Measurements from ENCODE around the gene DOCK7.

Gene DOCK7

DNA sequence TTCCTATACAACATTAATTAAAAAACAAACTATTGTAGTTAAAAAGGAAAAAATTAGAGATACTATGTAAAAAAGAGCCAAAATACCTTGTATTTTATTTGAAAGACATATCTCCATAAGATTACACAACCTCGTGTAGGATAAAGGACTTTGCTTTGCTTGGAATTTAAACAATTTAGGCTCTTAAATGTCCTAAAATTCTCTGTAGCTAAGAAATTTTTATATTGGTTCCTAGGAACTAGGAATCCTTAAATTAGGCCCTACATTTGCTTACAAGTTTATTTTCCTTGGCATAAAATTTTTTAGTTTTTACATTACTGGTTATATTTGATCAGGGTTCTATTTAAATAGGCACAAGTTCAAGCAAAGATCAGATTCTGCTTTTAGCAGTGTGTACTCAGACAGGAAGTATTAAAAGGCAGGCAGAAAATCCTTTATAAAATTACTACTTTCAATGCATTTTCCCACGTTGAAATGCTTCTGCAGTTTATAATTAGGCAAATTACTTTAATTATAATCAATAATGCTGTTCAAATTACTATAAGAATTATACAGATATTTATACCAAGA is 94.3 kb downstream of the DOCK7 start:
- H3K18ac ChIP-seq (ENCODE audit: low read depth in 1 of 2, low read length in 2 of 2), result no peak overlapping the region
- H3K9me3 ChIP-seq (ENCODE audit: control insufficient read depth, low read length), result no peaks in the 10 kb centered on the region
- WGBS, result no CpG with 5 or more reads among the region's 2 CpGs

DNA sequence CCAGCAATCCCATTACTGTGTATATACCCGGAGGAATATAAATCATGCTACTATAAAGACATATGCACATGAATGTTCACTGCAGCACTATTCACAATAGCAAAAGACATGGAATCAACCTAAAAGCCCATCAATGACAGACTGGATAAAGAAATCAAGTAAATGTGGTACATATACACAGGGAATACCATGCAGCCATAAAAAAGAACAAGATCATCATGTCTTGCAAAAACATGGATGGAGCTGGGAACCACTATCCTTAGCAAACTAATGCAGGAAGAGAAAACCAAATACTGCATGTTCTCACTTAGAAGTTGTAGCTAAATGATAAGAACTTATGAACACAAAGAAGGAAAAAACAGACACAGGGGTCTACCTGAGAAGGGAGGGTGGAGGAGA is 97.2 kb downstream of the DOCK7 start:
- no peak for DNase-seq
- 60% methylated on average over 1 of the region's 1 CpG for WGBS
- peaks cover 0 to 26% of the 10 kb centered on the region in 2 experiments for H3K36me3 ChIP-seq (ENCODE audit: control insufficient read depth in 1 of 2, insufficient read depth in 2 of 2, low read depth in 1 of 2, low read length in 2 of 2)

More for the DNA sequence above, 94.3 kb downstream of the DOCK7 start:
- H3K14ac ChIP-seq (ENCODE audit: low read length in 2 of 2), result no peak overlapping the region
- no peaks in the 10 kb centered on the region for H3K4me1 ChIP-seq (ENCODE audit: control insufficient read depth, insufficient read depth, low read depth, low read length)
- peaks cover 0 to 23% of the 10 kb centered on the region in 2 experiments for H3K36me3 ChIP-seq (ENCODE audit: control insufficient read depth in 1 of 2, insufficient read depth in 2 of 2, low read depth in 1 of 2, low read length in 2 of 2)
- no peak overlapping the region for H2BK15ac ChIP-seq (ENCODE audit: low read depth, poor library complexity, severe bottlenecking)
- H3K4ac ChIP-seq (ENCODE audit: low read depth in 1 of 2, low read length in 2 of 2), result no peak overlapping the region
- H4K8ac ChIP-seq (ENCODE audit: low read length), result no peak overlapping the region
- H4K91ac ChIP-seq (ENCODE audit: low read length), result no peak overlapping the region
- no peak overlapping the region for H2BK12ac ChIP-seq (ENCODE audit: low read length in 2 of 2)
- H2AK5ac ChIP-seq (ENCODE audit: low read length, severe bottlenecking), result no peak overlapping the region
- H2BK120ac ChIP-seq (ENCODE audit: low read depth, low read length), result no peak overlapping the region
- H2AFZ ChIP-seq (ENCODE audit: low read depth, low read length), result no peak overlapping the region
- H3K27me3 ChIP-seq (ENCODE audit: control insufficient read depth in 1 of 2, insufficient read depth in 1 of 2, low read length in 2 of 2), result no peaks in the 10 kb centered on the region
- no peak overlapping the region for H3K4me2 ChIP-seq (ENCODE audit: low read length, poor library complexity, severe bottlenecking)
- no peaks in the 10 kb centered on the region for H3K79me1 ChIP-seq (replicated peaks; ENCODE audit: low read length, poor library complexity, severe bottlenecking)
- H3K27ac ChIP-seq (ENCODE audit: low read length, poor library complexity, severe bottlenecking), result no peak overlapping the region
- H2BK5ac ChIP-seq (ENCODE audit: low read depth, low read length, poor library complexity, severe bottlenecking), result no peak overlapping the region
- no peak for DNase-seq
- no peak overlapping the region for H3K9ac ChIP-seq (ENCODE audit: low read length)
- no peak overlapping the region for H3K4me3 ChIP-seq (ENCODE audit: insufficient read depth in 1 of 2, low read depth in 1 of 2, low read length in 2 of 2)
- H3K23ac ChIP-seq (ENCODE audit: low read length in 2 of 2), result no peak overlapping the region

DNA sequence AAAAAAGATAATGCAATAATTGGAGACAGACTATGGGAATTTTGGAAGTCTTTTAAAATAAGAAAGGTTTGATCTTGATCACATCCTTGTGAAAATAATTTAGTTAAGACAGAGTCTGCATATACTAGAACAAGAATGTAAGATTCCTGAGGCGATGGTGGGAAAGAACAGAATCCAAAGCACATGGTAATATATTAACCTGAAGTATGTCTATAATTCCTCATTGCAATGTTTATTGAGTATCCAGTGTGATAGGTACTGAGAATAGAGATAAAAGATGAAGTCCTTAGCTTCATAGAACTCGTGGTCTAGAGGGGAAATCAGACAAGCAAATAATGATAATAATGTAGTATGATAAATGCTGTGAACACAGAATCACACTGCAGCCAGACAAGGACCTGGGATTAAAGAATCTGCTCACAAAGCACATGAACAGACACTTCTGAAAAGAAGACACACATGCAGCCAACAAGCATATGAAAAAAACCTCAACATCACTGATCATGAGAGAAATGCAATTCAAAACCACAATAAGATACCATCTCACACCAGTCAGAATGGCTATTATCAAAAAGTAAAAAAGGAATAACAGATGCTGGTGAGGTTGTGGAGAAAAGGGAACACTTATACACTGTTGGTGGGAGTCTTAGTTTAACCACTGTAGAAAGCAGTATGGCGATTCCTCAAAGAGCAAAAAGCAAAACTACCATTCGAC is 97.8 kb downstream of the DOCK7 start:
- Histone ChIP-seq H3K14ac (ENCODE audit: low read length in 2 of 2) (no peak overlapping the region), H3K18ac (ENCODE audit: low read depth in 1 of 2, low read length in 2 of 2) (no peak overlapping the region), H3K27me3 (ENCODE audit: control insufficient read depth in 1 of 2, insufficient read depth in 1 of 2, low read length in 2 of 2) (no peaks in the 10 kb centered on the region), H2BK15ac (ENCODE audit: low read depth, poor library complexity, severe bottlenecking) (no peak overlapping the region), H3K4me3 (ENCODE audit: insufficient read depth in 1 of 2, low read depth in 1 of 2, low read length in 2 of 2) (no peak overlapping the region), H3K9ac (ENCODE audit: low read length) (no peak overlapping the region), H2BK120ac (ENCODE audit: low read depth, low read length) (no peak overlapping the region), H3K27ac (ENCODE audit: low read length, poor library complexity, severe bottlenecking) (peak overlapping the region; percentile 81), H3K4me1 (ENCODE audit: control insufficient read depth, insufficient read depth, low read depth, low read length) (peaks cover 3% of the 10 kb centered on the region), H3K4ac (ENCODE audit: low read depth in 1 of 2, low read length in 2 of 2) (no peak overlapping the region), H2BK5ac (ENCODE audit: low read depth, low read length, poor library complexity, severe bottlenecking) (no peak overlapping the region), H3K9me3 (ENCODE audit: control insufficient read depth, low read length) (no peaks in the 10 kb centered on the region), H3K23ac (ENCODE audit: low read length in 2 of 2) (no peak overlapping the region), H2BK12ac (ENCODE audit: low read length in 2 of 2) (no peak overlapping the region), H2AFZ (ENCODE audit: low read depth, low read length) (no peak overlapping the region), H4K8ac (ENCODE audit: low read length) (no peak overlapping the region), H3K4me2 (ENCODE audit: low read length, poor library complexity, severe bottlenecking) (no peak overlapping the region), H3K36me3 (ENCODE audit: control insufficient read depth in 1 of 2, insufficient read depth in 2 of 2, low read depth in 1 of 2, low read length in 2 of 2) (peaks cover 0 to 32% of the 10 kb centered on the region in 2 experiments), H3K79me1 (replicated peaks; ENCODE audit: low read length, poor library complexity, severe bottlenecking) (peaks cover 3% of the 10 kb centered on the region), H4K91ac (ENCODE audit: low read length) (no peak overlapping the region), H2AK5ac (ENCODE audit: low read length, severe bottlenecking) (no peak overlapping the region)
- DNase-seq, result no peak
- WGBS, result 95% methylated on average over 3 of the region's 4 CpGs

More for the DNA sequence above, 97.2 kb downstream of the DOCK7 start:
- H2BK15ac ChIP-seq (ENCODE audit: low read depth, poor library complexity, severe bottlenecking), result no peak overlapping the region
- no peak overlapping the region for H4K8ac ChIP-seq (ENCODE audit: low read length)
- H3K27me3 ChIP-seq (ENCODE audit: control insufficient read depth in 1 of 2, insufficient read depth in 1 of 2, low read length in 2 of 2), result no peaks in the 10 kb centered on the region
- H3K23ac ChIP-seq (ENCODE audit: low read length in 2 of 2), result no peak overlapping the region
- H2AFZ ChIP-seq (ENCODE audit: low read depth, low read length), result no peak overlapping the region
- no peaks in the 10 kb centered on the region for H3K9me3 ChIP-seq (ENCODE audit: control insufficient read depth, low read length)
- no peak overlapping the region for H4K91ac ChIP-seq (ENCODE audit: low read length)
- no peak overlapping the region for H2BK12ac ChIP-seq (ENCODE audit: low read length in 2 of 2)
- H3K4me1 ChIP-seq (ENCODE audit: control insufficient read depth, insufficient read depth, low read depth, low read length), result peaks cover 3% of the 10 kb centered on the region
- H3K27ac ChIP-seq (ENCODE audit: low read length, poor library complexity, severe bottlenecking), result peak overlapping the region; percentile 81
- H2BK5ac ChIP-seq (ENCODE audit: low read depth, low read length, poor library complexity, severe bottlenecking), result no peak overlapping the region
- H3K18ac ChIP-seq (ENCODE audit: low read depth in 1 of 2, low read length in 2 of 2), result no peak overlapping the region
- H3K4me2 ChIP-seq (ENCODE audit: low read length, poor library complexity, severe bottlenecking), result no peak overlapping the region
- no peak overlapping the region for H2AK5ac ChIP-seq (ENCODE audit: low read length, severe bottlenecking)
- no peak overlapping the region for H3K14ac ChIP-seq (ENCODE audit: low read length in 2 of 2)
- no peak overlapping the region for H2BK120ac ChIP-seq (ENCODE audit: low read depth, low read length)
- no peak overlapping the region for H3K4me3 ChIP-seq (ENCODE audit: insufficient read depth in 1 of 2, low read depth in 1 of 2, low read length in 2 of 2)
- no peaks in the 10 kb centered on the region for H3K79me1 ChIP-seq (replicated peaks; ENCODE audit: low read length, poor library complexity, severe bottlenecking)
- H3K9ac ChIP-seq (ENCODE audit: low read length), result no peak overlapping the region
- no peak overlapping the region for H3K4ac ChIP-seq (ENCODE audit: low read depth in 1 of 2, low read length in 2 of 2)

DNA sequence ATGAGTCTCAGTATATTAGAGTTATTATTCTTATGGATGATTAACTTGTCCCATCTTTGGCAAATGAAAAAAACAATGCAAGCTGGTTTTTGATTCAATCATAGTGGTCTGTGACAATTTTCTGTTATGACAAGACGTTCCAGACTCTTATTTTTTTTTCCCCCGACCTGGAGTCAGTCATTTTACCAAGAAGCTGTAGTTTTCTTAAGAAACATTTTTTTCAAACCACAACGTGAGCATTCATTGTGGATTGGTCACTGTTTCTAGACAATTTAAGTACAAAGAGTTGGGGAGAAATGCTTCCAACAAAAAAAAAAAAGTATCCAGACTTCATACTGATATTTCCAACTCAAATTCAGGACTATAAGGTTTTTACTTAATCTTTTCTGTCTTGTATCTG is 98.9 kb downstream of the DOCK7 start:
- no peaks in the 10 kb centered on the region for H3K27me3 ChIP-seq (ENCODE audit: control insufficient read depth in 1 of 2, insufficient read depth in 1 of 2, low read length in 2 of 2)
- H3K4me2 ChIP-seq (ENCODE audit: low read length, poor library complexity, severe bottlenecking), result no peak overlapping the region
- no peak overlapping the region for H4K91ac ChIP-seq (ENCODE audit: low read length)
- peaks cover 4% of the 10 kb centered on the region for H3K79me1 ChIP-seq (replicated peaks; ENCODE audit: low read length, poor library complexity, severe bottlenecking)
- no peak overlapping the region for H2BK120ac ChIP-seq (ENCODE audit: low read depth, low read length)
- no peak overlapping the region for H3K4me3 ChIP-seq (ENCODE audit: insufficient read depth in 1 of 2, low read depth in 1 of 2, low read length in 2 of 2)
- peaks cover 3% of the 10 kb centered on the region for H3K4me1 ChIP-seq (ENCODE audit: control insufficient read depth, insufficient read depth, low read depth, low read length)
- H3K36me3 ChIP-seq (ENCODE audit: control insufficient read depth in 1 of 2, insufficient read depth in 2 of 2, low read depth in 1 of 2, low read length in 2 of 2), result peaks cover 0 to 43% of the 10 kb centered on the region in 2 experiments
- no peak for DNase-seq
- no peaks in the 10 kb centered on the region for H3K9me3 ChIP-seq (ENCODE audit: control insufficient read depth, low read length)
- H2AFZ ChIP-seq (ENCODE audit: low read depth, low read length), result no peak overlapping the region
- H4K8ac ChIP-seq (ENCODE audit: low read length), result no peak overlapping the region
- H2BK15ac ChIP-seq (ENCODE audit: low read depth, poor library complexity, severe bottlenecking), result no peak overlapping the region
- no peak overlapping the region for H2BK12ac ChIP-seq (ENCODE audit: low read length in 2 of 2)
- no peak overlapping the region for H3K14ac ChIP-seq (ENCODE audit: low read length in 2 of 2)
- no peak overlapping the region for H2AK5ac ChIP-seq (ENCODE audit: low read length, severe bottlenecking)
- H3K27ac ChIP-seq (ENCODE audit: low read length, poor library complexity, severe bottlenecking), result peak overlapping the region; percentile 79
- no peak overlapping the region for H3K4ac ChIP-seq (ENCODE audit: low read depth in 1 of 2, low read length in 2 of 2)
- H3K23ac ChIP-seq (ENCODE audit: low read length in 2 of 2), result no peak overlapping the region
- no peak overlapping the region for H3K9ac ChIP-seq (ENCODE audit: low read length)
- H3K18ac ChIP-seq (ENCODE audit: low read depth in 1 of 2, low read length in 2 of 2), result no peak overlapping the region
- no CpG with 5 or more reads among the region's 3 CpGs for WGBS
- no peak overlapping the region for H2BK5ac ChIP-seq (ENCODE audit: low read depth, low read length, poor library complexity, severe bottlenecking)

Data from mesenchymal stem cell (in vitro differentiated cells and primary cell).